Smooth muscle cell (in vitro differentiated cells): ENCODE data around the gene AZU1. TPM values are rescaled to one million over a fixed set of nuclear protein-coding genes. Genes with fewer than 3 reads are reported as not detected.
"Not testable (repeated sequence)": the region's sequence is repeated elsewhere in the genome, so short reads cannot be mapped to it uniquely, and the experiment has no call there.

ENCODE experiments used
- DNase-seq: peaks from one replicate; lab custom pipeline; 2025; ENCODE audit not compliant: unreplicated experiment; lab: John Stamatoyannopoulos, UW
- H2AFZ ChIP-seq: fragments of 200-600 bp; sonication (generic); 2 replicates; pipeline ENCODE4 v1.6.0; 2016; ENCODE audit warnings: antibody characterized with exemption, low read depth, mild to moderate bottlenecking
- H3F3A ChIP-seq: fragments of 200-600 bp; sonication (generic); 2 replicates; pipeline ENCODE4 v1.6.0; 2017; ENCODE audit warnings: antibody characterized with exemption, low read depth
- H3K27ac ChIP-seq: fragments of 200-600 bp; sonication (generic); 2 replicates; pipeline ENCODE4 v1.5.1; 2016; ENCODE audit warnings: low read depth, mild to moderate bottlenecking
- H3K27me3 ChIP-seq: fragments of 200-600 bp; sonication (generic); 2 replicates; pipeline ENCODE4 v1.6.1; 2016; ENCODE audit warnings: low read depth, mild to moderate bottlenecking
- H3K36me3 ChIP-seq: fragments of 200-600 bp; sonication (generic); 2 replicates; pipeline ENCODE4 v1.5.1; 2016; ENCODE audit warnings: low read depth
- H3K4me1 ChIP-seq: fragments of 200-600 bp; sonication (generic); 2 replicates; pipeline ENCODE4 v1.5.1; 2016; ENCODE audit warnings: low read depth
- H3K4me2 ChIP-seq: fragments of 200-600 bp; sonication (generic); 2 replicates; pipeline ENCODE4 v1.6.0; 2016; ENCODE audit warnings: mild to moderate bottlenecking
- H3K4me3 ChIP-seq: fragments of 200-600 bp; sonication (generic); 2 replicates; pipeline ENCODE4 v1.5.1; 2016; ENCODE audit warnings: mild to moderate bottlenecking
- H3K79me2 ChIP-seq: fragments of 200-600 bp; sonication (generic); 2 replicates; pipeline ENCODE4 v1.6.0; 2016; ENCODE audit warnings: low read depth, mild to moderate bottlenecking
- H3K9ac ChIP-seq: fragments of 200-600 bp; sonication (generic); 2 replicates; pipeline ENCODE4 v1.6.0; 2016; ENCODE audit warnings: low read depth
- H3K9me3 ChIP-seq: fragments of 200-600 bp; sonication (generic); replicated peaks from 2 replicates; pipeline ENCODE4 v1.5.1; 2016; ENCODE audit warnings: low read depth
- H4K20me1 ChIP-seq: fragments of 200-600 bp; sonication (generic); 2 replicates; pipeline ENCODE4 v1.6.0; 2016; ENCODE audit warnings: low read depth
- CTCF ChIP-seq: fragments of 200-600 bp; sonication (generic); IDR thresholded peaks from 2 replicates; pipeline ENCODE4 v1.5.1; 2017; ENCODE audit warnings: borderline replicate concordance, mild to moderate bottlenecking, antibody characterized with exemption; ENCODE audit not compliant: insufficient read depth, poor library complexity, severe bottlenecking
- WGBS: methylation state at CpG from one replicate; pipeline ENCODE4 v1.1.7; 2016; ENCODE audit warnings: low lambda C conversion rate; 5-methylcytosine and 5-hydroxymethylcytosine counted together
- polyA plus RNA-seq: library from polyadenylated mRNA; unstranded; fragments of >200 nt; fragmentation: Nextera tagmentation; extraction: Ambion mirVana; gene quantifications from 2 replicates; pipeline ENCODE4 v1.2.1, GENCODE V29; 2016
- total RNA-seq: library from RNA; depleted of rRNA; stranded (reverse); fragments of >200 nt; gene quantifications from 2 replicates; pipeline ENCODE4 v1.2.3, GENCODE V29; 2014

AZU1 gene
- total and polyA plus RNA-seq, 2 experiments from 2014 or later, result 0.32 to 8.0 TPM

- Histone ChIP-seq H3K36me3 (no peaks in the 10 kb centered on the region), H3K27ac (no peak overlapping the region), H3K4me3 (no peak overlapping the region), H3K9ac (no peak overlapping the region), H3K4me1 (no peaks in the 10 kb centered on the region), H3F3A (no peaks in the 10 kb centered on the region), H3K4me2 (no peak overlapping the region), H3K27me3 (peaks cover 25% of the 10 kb centered on the region), H3K9me3 (no peaks in the 10 kb centered on the region), H3K79me2 (no peaks in the 10 kb centered on the region), H2AFZ (no peak overlapping the region), H4K20me1 (no peaks in the 10 kb centered on the region)
- DNase-seq, result no peak
- 79% methylated on average over 7 of the region's 11 CpGs for WGBS
- TF ChIP-seq CTCF, result no peak
These were observed 16.9 kb downstream of the AZU1 start for GRCh38 chr19:844546-844971.

GRCh38 chr19:845707-846521 is 18.3 kb downstream of the AZU1 start:
- Histone ChIP-seq H3K9ac (no peak overlapping the region), H3F3A (peaks cover 8% of the 10 kb centered on the region), H2AFZ (no peak overlapping the region), H3K79me2 (no peaks in the 10 kb centered on the region), H3K4me2 (no peak overlapping the region), H3K27ac (no peak overlapping the region), H3K27me3 (peaks cover 25% of the 10 kb centered on the region), H3K36me3 (no peaks in the 10 kb centered on the region), H4K20me1 (no peaks in the 10 kb centered on the region), H3K9me3 (no peaks in the 10 kb centered on the region), H3K4me1 (no peaks in the 10 kb centered on the region), H3K4me3 (no peak overlapping the region)
- no peak for DNase-seq
- 82% methylated on average over 37 of the region's 37 CpGs for WGBS
- no peak for TF ChIP-seq CTCF

- no peaks in the 10 kb centered on the region for H3K9me3 ChIP-seq
These were observed 20.8 kb downstream of the AZU1 start for GRCh38 chr19:848386-848921.

GRCh38 chr19:849195-849594 is 21.6 kb downstream of the AZU1 start:
- not testable (repeated sequence) for H3F3A ChIP-seq, H3K79me2 ChIP-seq, H4K20me1 ChIP-seq, H3K4me1 ChIP-seq, H3K9ac ChIP-seq, H2AFZ ChIP-seq, H3K36me3 ChIP-seq, H3K27me3 ChIP-seq, H3K4me3 ChIP-seq, DNase-seq, H3K9me3 ChIP-seq, H3K27ac ChIP-seq, H3K4me2 ChIP-seq
- WGBS, result 93% methylated on average over 8 of the region's 8 CpGs

More at GRCh38 chr19:848386-848921, 20.8 kb downstream of the AZU1 start:
- H3K79me2 ChIP-seq, result no peaks in the 10 kb centered on the region
- DNase-seq, result no peak
- H3K27ac ChIP-seq, result no peak overlapping the region
- no peak overlapping the region for H2AFZ ChIP-seq
- H3K4me3 ChIP-seq, result no peak overlapping the region
- no peaks in the 10 kb centered on the region for H3K36me3 ChIP-seq
- no peak overlapping the region for H3K9ac ChIP-seq
- no peak overlapping the region for H3K4me2 ChIP-seq
- H3K4me1 ChIP-seq, result no peaks in the 10 kb centered on the region
- TF ChIP-seq CTCF, result no peak
- 85% methylated on average over 7 of the region's 12 CpGs for WGBS
- H3K27me3 ChIP-seq, result peaks cover 14% of the 10 kb centered on the region
- H4K20me1 ChIP-seq, result no peaks in the 10 kb centered on the region
- peaks cover 8% of the 10 kb centered on the region for H3F3A ChIP-seq
